Measurements from ENCODE around the gene SUB1.

DNA sequence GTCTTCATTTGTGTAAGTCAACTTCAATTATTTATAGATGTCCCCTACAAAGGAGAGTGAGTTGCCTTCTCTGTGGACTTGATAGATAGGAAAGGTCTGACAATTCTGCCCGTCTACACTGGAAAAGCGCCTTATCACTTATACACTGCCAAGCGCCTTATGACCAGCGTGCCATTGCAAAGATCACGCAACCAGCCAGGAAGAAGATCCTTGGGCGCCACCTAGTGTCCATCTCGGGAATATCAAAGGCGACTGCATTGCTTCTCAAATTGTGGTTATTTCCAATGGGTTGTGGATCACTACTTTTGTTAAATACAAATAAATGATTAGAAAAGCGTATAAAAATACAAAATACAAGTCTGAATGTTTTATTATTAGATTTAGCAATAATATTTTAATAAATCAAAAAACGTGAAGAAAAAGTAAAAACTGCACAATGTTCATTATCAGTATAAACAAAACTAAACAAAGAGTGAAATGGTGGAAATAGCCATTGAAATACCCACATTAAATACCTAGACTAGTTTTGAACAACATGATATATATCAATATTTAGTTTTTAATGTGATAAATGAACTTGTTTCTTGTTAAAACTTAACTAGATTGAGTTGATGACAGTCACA lies 27.8 kb downstream of the SUB1 start:
- TF ChIP-seq, protein P1, sequence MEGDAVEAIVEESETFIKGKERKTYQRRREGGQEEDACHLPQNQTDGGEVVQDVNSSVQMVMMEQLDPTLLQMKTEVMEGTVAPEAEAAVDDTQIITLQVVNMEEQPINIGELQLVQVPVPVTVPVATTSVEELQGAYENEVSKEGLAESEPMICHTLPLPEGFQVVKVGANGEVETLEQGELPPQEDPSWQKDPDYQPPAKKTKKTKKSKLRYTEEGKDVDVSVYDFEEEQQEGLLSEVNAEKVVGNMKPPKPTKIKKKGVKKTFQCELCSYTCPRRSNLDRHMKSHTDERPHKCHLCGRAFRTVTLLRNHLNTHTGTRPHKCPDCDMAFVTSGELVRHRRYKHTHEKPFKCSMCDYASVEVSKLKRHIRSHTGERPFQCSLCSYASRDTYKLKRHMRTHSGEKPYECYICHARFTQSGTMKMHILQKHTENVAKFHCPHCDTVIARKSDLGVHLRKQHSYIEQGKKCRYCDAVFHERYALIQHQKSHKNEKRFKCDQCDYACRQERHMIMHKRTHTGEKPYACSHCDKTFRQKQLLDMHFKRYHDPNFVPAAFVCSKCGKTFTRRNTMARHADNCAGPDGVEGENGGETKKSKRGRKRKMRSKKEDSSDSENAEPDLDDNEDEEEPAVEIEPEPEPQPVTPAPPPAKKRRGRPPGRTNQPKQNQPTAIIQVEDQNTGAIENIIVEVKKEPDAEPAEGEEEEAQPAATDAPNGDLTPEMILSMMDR (IDR thresholded peaks at IDR 0.05): peak; percentile 94
- no peak for TF ChIP-seq ZFX (IDR thresholded peaks at IDR 0.05; ENCODE audit: borderline replicate concordance)

Measured in 22Rv1 (cell line).